NT2/D1 (cell line): ENCODE measurements around the gene SLC6A17.
A peak's percentile ranks its signal among the peaks of the same experiment; 100 is the strongest.

Source experiments
- DNase-seq: peaks from one replicate; pipeline ENCODE4 v3.0.0-alpha.2; 2011; ENCODE audit warnings: low read depth, low spot score
- H3K27me3 ChIP-seq: 2 replicates; pipeline ENCODE4 v1.6.0; 2011; ENCODE audit warnings: mild to moderate bottlenecking; ENCODE audit not compliant: insufficient read length, insufficient read depth
- H3K36me3 ChIP-seq: 2 replicates; pipeline ENCODE4 v1.6.1; 2011; ENCODE audit warnings: mild to moderate bottlenecking, low read length, mixed read lengths; ENCODE audit not compliant: insufficient read depth, insufficient read length
- H3K4me1 ChIP-seq: 2 replicates; pipeline ENCODE4 v1.5.1; 2011; ENCODE audit not compliant: insufficient read depth, insufficient read length
- H3K4me3 ChIP-seq: 2 replicates; pipeline ENCODE4 v1.5.1; 2011; ENCODE audit warnings: low read depth; ENCODE audit not compliant: insufficient read length
- H3K9ac ChIP-seq: 2 replicates; pipeline ENCODE4 v1.6.0; 2011; ENCODE audit warnings: low read depth; ENCODE audit not compliant: insufficient read length
- H3K9me3 ChIP-seq: 2 replicates; pipeline ENCODE4 v1.5.1; 2011; ENCODE audit warnings: mild to moderate bottlenecking, low read length; ENCODE audit not compliant: insufficient read depth
- SUZ12 ChIP-seq: IDR thresholded peaks from 2 replicates; pipeline ENCODE4 v1.6.1; 2011; ENCODE audit not compliant: insufficient read length, insufficient read depth; ENCODE audit errors: extremely low read depth
- YY1 ChIP-seq: IDR thresholded peaks from 2 replicates; pipeline ENCODE4 v1.6.1; 2011; ENCODE audit not compliant: insufficient read length, insufficient read depth
- ZNF274 ChIP-seq: IDR thresholded peaks from 2 replicates; pipeline ENCODE4 v1.6.1; 2011; ENCODE audit warnings: mild to moderate bottlenecking, low read depth, low read length

SLC6A17 gene

DNA sequence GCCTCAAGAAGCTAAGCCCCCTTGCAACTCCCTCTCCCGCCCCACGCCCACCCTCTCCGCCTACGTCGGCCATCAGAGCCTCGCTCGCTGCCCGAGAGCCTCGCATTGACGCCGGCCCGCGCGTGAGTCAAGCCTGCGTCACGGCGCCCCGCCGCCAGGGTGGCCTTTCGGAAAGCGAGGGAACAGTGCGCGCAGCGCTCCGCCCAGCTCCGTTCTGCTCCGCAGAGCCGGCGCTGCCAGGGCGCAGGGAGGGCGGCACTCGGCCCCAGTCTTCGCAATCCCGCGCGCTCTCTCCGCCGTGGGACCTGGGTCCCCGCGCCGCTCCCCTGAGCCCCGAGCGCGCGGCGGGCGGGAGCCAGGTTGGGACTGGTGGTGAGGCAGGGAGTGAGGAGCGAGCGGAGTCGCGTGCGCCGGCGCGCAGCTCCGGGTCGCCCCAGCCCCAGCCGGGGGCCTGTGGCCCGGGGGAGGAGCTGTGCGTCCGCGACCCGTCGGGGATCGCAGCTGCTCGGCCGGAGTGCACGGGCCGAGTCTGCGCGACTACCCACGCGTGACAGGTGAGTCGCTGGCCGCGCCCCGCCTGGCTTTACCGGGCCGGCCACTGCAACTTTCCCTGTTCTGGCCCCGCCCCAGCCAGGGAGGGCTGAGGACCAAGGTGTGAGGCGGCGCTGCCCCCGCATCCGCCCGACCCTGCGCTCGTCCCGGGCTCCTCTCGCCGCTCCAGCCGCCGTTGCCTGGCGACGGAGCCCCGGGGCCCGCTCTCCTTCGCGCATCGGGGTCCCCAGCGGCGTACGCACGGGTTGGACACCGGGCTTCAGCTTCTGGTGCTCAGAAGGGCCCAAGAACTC, at the start of gene SLC6A17:
TSS of gene SLC6A17 (plus strand) at position 165 of the 845 bp plus-strand sequence. CDS start 16,436 bp downstream, outside the sequence.
- Histone ChIP-seq H3K9ac (peak within 1 kb of the TSS; percentile 70), H3K9me3 (no peaks in the 10 kb centered on the region), H3K36me3 (no peaks in the 10 kb centered on the region), H3K27me3 (peaks cover 93% of the 10 kb centered on the region), H3K4me1 (peaks cover 5% of the 10 kb centered on the region), H3K4me3 (peak within 1 kb of the TSS; percentile 59)
- DNase-seq = no peak
- TF ChIP-seq SUZ12 (peak; percentile 75), YY1 (no peak), ZNF274 (no peak)

- H3K4me3 ChIP-seq = no peak overlapping the region
- H3K4me1 ChIP-seq = peaks cover 16% of the 10 kb centered on the region
- no peak overlapping the region for H3K9ac ChIP-seq
- no peaks in the 10 kb centered on the region for H3K36me3 ChIP-seq
- TF ChIP-seq ZNF274 = no peak
- no peak for TF ChIP-seq SUZ12
- TF ChIP-seq YY1 = no peak
- DNase-seq = no peak
- H3K27me3 ChIP-seq = no peaks in the 10 kb centered on the region
- H3K9me3 ChIP-seq = no peaks in the 10 kb centered on the region
These were observed 48.2 kb upstream of the SLC6A17 start for GRCh38 chr1:110102081-110102480.

DNA sequence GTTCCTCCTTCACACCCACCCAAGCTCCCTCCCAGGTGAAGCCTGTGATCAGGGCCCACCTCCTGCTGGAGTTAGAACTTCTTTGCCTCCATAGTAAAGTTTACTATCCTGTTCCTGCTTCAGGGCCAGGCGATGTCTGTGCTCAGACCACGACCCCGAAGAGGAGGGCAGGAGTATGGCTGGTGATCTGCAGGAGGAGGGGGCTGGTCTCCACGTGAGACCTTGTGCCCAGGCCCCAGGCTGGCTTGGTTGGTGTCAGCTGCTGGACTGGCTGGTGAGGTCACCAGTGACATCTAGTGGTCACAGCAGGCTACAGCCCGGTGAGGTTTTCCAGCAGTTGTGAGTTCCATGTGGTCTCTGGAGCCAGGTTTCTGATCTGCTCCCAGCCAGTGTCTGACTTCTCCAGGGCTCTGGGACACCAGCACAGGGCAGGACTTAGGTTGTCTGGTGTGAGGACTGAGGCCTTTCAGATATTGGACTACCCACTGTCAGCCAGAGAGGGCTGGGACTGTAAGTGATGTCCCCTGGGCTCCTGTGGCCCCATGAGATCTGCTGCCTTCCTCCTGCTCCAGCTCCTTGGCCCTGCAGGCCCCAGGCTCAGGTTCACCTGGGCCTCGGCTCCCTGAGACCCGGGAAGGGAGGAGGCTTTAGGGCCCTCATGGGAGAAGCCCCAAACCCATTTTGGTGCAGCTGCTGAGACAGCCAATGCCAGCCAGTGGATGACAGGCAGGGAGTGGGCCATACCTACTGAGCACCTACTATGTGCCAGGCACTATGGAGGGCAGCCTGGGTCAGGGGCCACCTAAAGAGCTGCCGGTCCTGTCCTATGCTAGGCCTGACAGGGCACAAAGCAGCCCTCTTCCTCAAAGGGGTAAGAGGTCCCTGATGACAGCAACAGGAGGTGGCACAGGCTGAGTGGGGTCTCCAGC, 44.0 kb upstream of the SLC6A17 start:
- Histone ChIP-seq H3K36me3 (no peaks in the 10 kb centered on the region), H3K4me3 (no peak overlapping the region), H3K4me1 (peaks cover 8% of the 10 kb centered on the region), H3K9me3 (no peaks in the 10 kb centered on the region), H3K27me3 (no peaks in the 10 kb centered on the region), H3K9ac (peak overlapping the region; percentile 22)
- TF ChIP-seq SUZ12 (no peak), YY1 (no peak), ZNF274 (no peak)
- DNase-seq = peak; percentile 84

DNA sequence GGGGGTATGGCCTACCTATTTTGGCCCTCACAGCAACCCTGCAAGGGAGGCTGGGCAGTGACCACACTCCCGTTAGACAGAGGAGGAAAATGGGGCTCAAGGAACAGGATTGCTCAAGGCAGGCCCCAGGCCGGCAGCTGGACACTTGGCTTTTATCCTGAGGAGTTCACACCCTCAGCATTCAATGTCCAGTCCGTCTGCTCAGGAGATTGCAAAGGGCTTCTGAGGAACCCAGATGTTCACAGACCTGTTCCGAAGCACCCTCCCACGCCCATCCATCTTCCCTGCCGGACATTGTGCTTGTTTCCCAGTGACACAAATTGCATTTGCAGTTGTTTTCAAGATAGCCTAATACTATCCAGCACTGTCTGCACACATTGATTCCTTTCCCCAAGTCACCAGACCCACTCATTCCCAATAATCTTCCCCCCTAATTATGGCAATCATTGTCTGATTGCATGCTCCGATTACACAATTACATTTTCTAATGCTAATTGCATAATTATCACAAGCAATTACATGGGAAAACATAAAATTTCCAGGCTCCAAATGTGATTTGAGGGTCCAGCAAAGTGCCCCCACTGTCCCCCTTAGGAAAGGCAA, 42.3 kb upstream of the SLC6A17 start:
- Histone ChIP-seq H3K4me1 (peaks cover 11% of the 10 kb centered on the region), H3K36me3 (no peaks in the 10 kb centered on the region), H3K9ac (no peak overlapping the region), H3K9me3 (no peaks in the 10 kb centered on the region), H3K27me3 (no peaks in the 10 kb centered on the region), H3K4me3 (no peak overlapping the region)
- no peak for DNase-seq
- TF ChIP-seq SUZ12 (no peak), YY1 (no peak)

- DNase-seq = peak; percentile 15
- TF ChIP-seq ZNF274 = no peak
- TF ChIP-seq YY1 = no peak
- no peak for TF ChIP-seq SUZ12
- Histone ChIP-seq H3K9me3 (no peaks in the 10 kb centered on the region), H3K27me3 (no peaks in the 10 kb centered on the region), H3K9ac (no peak overlapping the region), H3K4me3 (no peak overlapping the region), H3K36me3 (no peaks in the 10 kb centered on the region), H3K4me1 (peaks cover 11% of the 10 kb centered on the region)
These were observed 39.2 kb upstream of the SLC6A17 start for GRCh38 chr1:110111081-110111480.

- no peak for DNase-seq
- Histone ChIP-seq H3K9me3 (no peaks in the 10 kb centered on the region), H3K36me3 (no peaks in the 10 kb centered on the region), H3K9ac (no peak within 1 kb of the TSS), H3K27me3 (no peaks in the 10 kb centered on the region), H3K4me1 (peaks cover 13% of the 10 kb centered on the region), H3K4me3 (no peak within 1 kb of the TSS)
- no peak for TF ChIP-seq SUZ12
- TF ChIP-seq YY1 = no peak
- no peak for TF ChIP-seq ZNF274
These were observed 38.2 kb upstream of the SLC6A17 start, which contains the start of gene UBL4B for GRCh38 chr1:110112143-110112542. UBL4B (plus strand) TSS chr1:110112443; CDS start chr1:110112535, 92 bp downstream.

DNA sequence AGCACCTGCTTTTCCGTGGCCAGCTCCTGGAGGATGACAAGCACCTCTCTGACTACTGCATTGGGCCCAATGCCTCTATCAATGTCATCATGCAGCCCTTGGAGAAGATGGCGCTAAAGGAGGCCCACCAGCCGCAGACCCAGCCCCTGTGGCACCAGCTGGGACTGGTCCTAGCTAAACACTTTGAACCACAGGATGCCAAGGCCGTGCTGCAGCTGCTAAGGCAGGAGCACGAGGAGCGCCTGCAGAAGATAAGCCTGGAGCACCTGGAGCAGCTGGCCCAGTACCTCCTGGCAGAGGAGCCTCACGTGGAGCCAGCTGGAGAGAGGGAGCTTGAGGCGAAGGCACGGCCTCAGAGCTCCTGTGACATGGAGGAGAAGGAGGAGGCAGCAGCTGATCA, 37.6 kb upstream of the SLC6A17 start:
- H3K4me1 ChIP-seq = peaks cover 13% of the 10 kb centered on the region
- no peak overlapping the region for H3K9ac ChIP-seq
- no peak for TF ChIP-seq SUZ12
- TF ChIP-seq ZNF274 = no peak
- TF ChIP-seq YY1 = no peak
- H3K9me3 ChIP-seq = no peaks in the 10 kb centered on the region
- no peak overlapping the region for H3K4me3 ChIP-seq
- no peaks in the 10 kb centered on the region for H3K27me3 ChIP-seq
- no peaks in the 10 kb centered on the region for H3K36me3 ChIP-seq
- no peak for DNase-seq
